Gastroesophageal sphincter (tissue), 4 donors: ENCODE results near the gene SDK1. TPM values are rescaled to one million over a fixed set of nuclear protein-coding genes. Genes with fewer than 3 reads are reported as not detected.

Source experiments
- ATAC-seq: fragments of 150-250 bp; one replicate; pipeline ENCODE4 v1.9.1; 2016; ENCODE audit warnings: mild to moderate bottlenecking, moderate library complexity
- H3K27ac ChIP-seq, 4 donors: fragments of 200-600 bp; sonication (generic) in 3 of 4; 1 replicate in 3 of 4; 2 replicates in 1 of 4; pipeline ENCODE4 v1.5.1; 2016 to 2019
- H3K27me3 ChIP-seq: fragments of 200-600 bp; sonication (generic); one replicate; pipeline ENCODE4 v1.5.1; 2019
- H3K36me3 ChIP-seq, 2 donors: fragments of 200-600 bp; sonication (generic); one replicate each; pipeline ENCODE4 v1.5.1; 2019; ENCODE audit warnings: control low read depth in 1 of 2
- H3K4me1 ChIP-seq, 3 donors: fragments of 200-600 bp; sonication (generic); 1 replicate in 2 of 3; 2 replicates in 1 of 3; pipeline ENCODE4 v1.5.1; 2016 to 2019; ENCODE audit warnings: control low read depth in 2 of 3
- H3K4me3 ChIP-seq, 2 donors: fragments of 200-600 bp; sonication (generic); one replicate each; pipeline ENCODE4 v1.5.1; 2019; ENCODE audit warnings: mild to moderate bottlenecking in 1 of 2, moderate library complexity in 1 of 2
- H3K9me3 ChIP-seq, 3 donors: fragments of 200-600 bp; sonication (generic); one replicate each; pipeline ENCODE4 v1.5.1; 2017 to 2019; ENCODE audit warnings: control low read depth in 2 of 3
- CTCF ChIP-seq, 4 experiments: fragments of 200-600 bp in 2 of 4; fragments of 450-650 bp in 2 of 4; sonication (generic) in 1 of 4; IDR thresholded peaks; one replicate each; pipeline ENCODE4 v1.5.1; 2017 to 2019; ENCODE audit warnings: antibody characterized with exemption in 4 of 4, mild to moderate bottlenecking in 2 of 4, moderate library complexity in 2 of 4
- EP300 ChIP-seq: sonication (generic); formaldehyde crosslinking; IDR thresholded peaks from one replicate; pipeline ENCODE4 v1.6.1; 2017; ENCODE audit warnings: antibody characterized with exemption, mild to moderate bottlenecking
- POLR2A ChIP-seq, 2 donors: fragments of 450-650 bp; IDR thresholded peaks; one replicate each; pipeline ENCODE4 v1.6.1; 2017; ENCODE audit warnings: antibody characterized with exemption in 2 of 2, mild to moderate bottlenecking in 2 of 2, moderate library complexity in 1 of 2
- POLR2AphosphoS5 ChIP-seq: sonication (generic); formaldehyde crosslinking; IDR thresholded peaks from one replicate; pipeline ENCODE4 v1.6.1; 2017; ENCODE audit warnings: antibody characterized with exemption
- WGBS, 2 donors: methylation state at CpG; one replicate each; pipeline ENCODE4 v1.1.5; 2018; ENCODE audit warnings: low coverage in 1 of 2; 5-methylcytosine and 5-hydroxymethylcytosine counted together
- total RNA-seq, 4 donors: library from RNA; depleted of rRNA; stranded (reverse); fragments of >200 nt; gene quantifications; one replicate each; pipeline ENCODE4 v1.1.0, GENCODE V29; 2016

SDK1 gene
- total RNA-seq, 4 donors from 2014 or later: 6.1 to 13.6 (median 8.7) TPM

- ATAC-seq: no peak
- WGBS, 2 donors: 78 to 85% methylated on average over 16 to 21 of the region's 37 CpGs
- no peak for TF ChIP-seq EP300
- no peak for TF ChIP-seq POLR2AphosphoS5
- no peak for TF ChIP-seq CTCF (IDR thresholded peaks at IDR 0.05)
- no peak for TF ChIP-seq POLR2A (IDR thresholded peaks at IDR 0.05)
- peaks cover 0 to 13% (median 0%) of the 10 kb centered on the region in 3 donors for H3K4me1 ChIP-seq
- H3K4me3 ChIP-seq: no peak overlapping the region
- H3K27ac ChIP-seq: no peak overlapping the region
- H3K36me3 ChIP-seq: no peaks in the 10 kb centered on the region
- H3K9me3 ChIP-seq: no peaks in the 10 kb centered on the region
- no peaks in the 10 kb centered on the region for H3K27me3 ChIP-seq
Observed at GRCh38 chr7:4190010-4190981, 889.2 kb downstream of the SDK1 start.

- peaks cover 0 to 13% (median 0%) of the 10 kb centered on the region in 3 donors for H3K4me1 ChIP-seq
- no peaks in the 10 kb centered on the region for H3K27me3 ChIP-seq
- no peak overlapping the region for H3K27ac ChIP-seq
- no peak overlapping the region for H3K4me3 ChIP-seq
- no peaks in the 10 kb centered on the region for H3K9me3 ChIP-seq
- no peak for ATAC-seq
- WGBS, 2 donors: 60 to 94% methylated on average over 1 to 5 of the region's 19 CpGs
- no peak for TF ChIP-seq POLR2A (IDR thresholded peaks at IDR 0.05)
- no peak for TF ChIP-seq EP300
- no peak for TF ChIP-seq CTCF (IDR thresholded peaks at IDR 0.05)
- TF ChIP-seq POLR2AphosphoS5: no peak
- no peaks in the 10 kb centered on the region for H3K36me3 ChIP-seq
Observed at GRCh38 chr7:4191046-4191445, 890.0 kb downstream of the SDK1 start.

DNA sequence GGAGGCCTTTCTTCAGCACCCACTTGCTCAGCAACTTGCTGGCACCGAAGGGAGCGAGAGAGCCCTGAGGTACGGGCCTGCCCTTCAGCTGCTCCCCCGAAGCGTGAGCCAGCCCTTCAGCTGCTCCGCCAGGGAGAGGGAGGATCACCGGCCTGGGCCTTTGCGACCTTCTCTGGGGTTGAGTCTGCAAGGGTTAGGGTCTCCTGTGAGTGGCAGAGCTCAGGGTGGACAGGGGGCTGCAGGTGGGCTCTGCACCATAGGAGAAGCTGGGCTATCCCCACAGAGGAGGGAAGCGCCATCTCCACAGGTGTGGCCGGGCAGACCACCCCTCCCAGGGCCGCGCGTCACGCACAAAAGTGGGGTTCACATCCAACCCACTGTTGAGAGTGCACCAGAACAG is 890.5 kb downstream of the SDK1 start:
- Histone ChIP-seq H3K36me3 (no peaks in the 10 kb centered on the region), H3K27ac (no peak overlapping the region), H3K4me3 (no peak overlapping the region), H3K4me1 (peaks cover 0 to 13% (median 0%) of the 10 kb centered on the region in 3 donors), H3K27me3 (no peaks in the 10 kb centered on the region), H3K9me3 (no peaks in the 10 kb centered on the region)
- no peak for ATAC-seq
- WGBS, 2 donors: no CpG with 5 or more reads among the region's 14 CpGs
- TF ChIP-seq CTCF (IDR thresholded peaks at IDR 0.05): no peak
- TF ChIP-seq POLR2A (IDR thresholded peaks at IDR 0.05): no peak
- TF ChIP-seq POLR2AphosphoS5: no peak
- TF ChIP-seq EP300: no peak

GRCh38 chr7:4195660-4196059 is 894.6 kb downstream of the SDK1 start:
- Histone ChIP-seq H3K4me3 (no peak overlapping the region), H3K9me3 (peaks cover 0 to 7% (median 0%) of the 10 kb centered on the region in 3 donors), H3K27ac (no peak overlapping the region), H3K36me3 (no peaks in the 10 kb centered on the region), H3K4me1 (no peaks in the 10 kb centered on the region), H3K27me3 (no peaks in the 10 kb centered on the region)
- TF ChIP-seq POLR2AphosphoS5: no peak
- no peak for TF ChIP-seq EP300
- no peak for TF ChIP-seq CTCF (IDR thresholded peaks at IDR 0.05)
- no peak for TF ChIP-seq POLR2A (IDR thresholded peaks at IDR 0.05)
- no peak for ATAC-seq
- WGBS, 2 donors: 100% methylated on average over 1 of the region's 7 CpGs; no CpG with 5 or more reads in 1 of the 2 donors
